ENCODE data around the gene HOXA9. TPM values are rescaled to one million over a fixed set of nuclear protein-coding genes. Genes with fewer than 3 reads are reported as not detected.

Gene HOXA9
- total RNA-seq, 6 donors from 2014 or later = 0.30 to 6.1 (median 0.49) TPM; not detected in 1

DNA sequence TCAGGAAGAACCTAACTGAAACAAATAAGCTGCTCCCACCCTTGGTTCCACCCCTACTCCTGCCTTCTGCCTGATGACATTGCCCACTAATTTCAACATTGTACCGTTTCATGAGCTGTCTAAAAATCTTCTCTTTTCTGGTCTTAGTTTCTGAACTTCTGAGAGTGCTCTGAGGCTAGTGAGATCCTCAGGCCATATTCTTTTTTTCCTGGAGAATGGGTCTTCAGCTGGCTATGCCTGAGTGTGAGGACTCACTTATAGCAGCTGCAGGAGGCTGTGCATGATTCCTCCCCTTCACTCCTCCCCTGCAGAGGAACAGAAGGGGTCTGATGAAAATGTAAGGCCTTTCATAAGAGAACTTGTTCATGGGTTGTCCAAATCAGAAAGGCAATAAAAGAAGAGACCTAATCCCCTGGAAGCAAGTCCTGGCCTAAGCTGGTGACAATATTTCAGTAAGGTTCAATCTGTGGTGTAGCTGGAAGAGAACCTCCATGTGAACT lies 45.9 kb downstream of the HOXA9 start:
- peak overlapping the region in 1 of 4 donors; percentile 53 for H3K4me3 ChIP-seq
- DNase-seq (no peak), ATAC-seq (ENCODE audit: low FRiP score in 2 of 2) (no peak)

DNA sequence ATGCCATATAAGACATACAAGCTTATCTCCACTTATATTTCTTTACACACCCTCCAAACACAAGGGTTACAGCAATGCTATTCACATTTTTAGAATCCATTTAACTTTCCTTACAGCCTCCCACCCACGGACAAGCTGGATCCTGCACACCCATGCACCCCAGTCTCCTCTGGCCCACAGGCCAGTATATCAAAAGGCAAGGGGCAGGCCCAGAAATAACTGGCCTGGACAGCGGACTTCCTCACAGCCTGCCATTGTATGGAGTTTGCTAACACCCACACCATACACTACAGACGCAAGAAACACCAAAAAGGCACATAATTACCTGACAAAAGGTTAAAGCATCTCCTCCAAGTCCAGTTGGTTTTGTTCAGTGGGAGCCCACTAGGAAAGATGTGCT lies 46.8 kb downstream of the HOXA9 start:
- Histone ChIP-seq H3K27me3 (peaks cover 0 to 3% (median 1%) of the 10 kb centered on the region in 4 donors), H3K4me1 (peaks cover 4 to 28% (median 11%) of the 10 kb centered on the region in 4 donors), H3K9me3 (no peaks in the 10 kb centered on the region), H3K4me3 (peak overlapping the region in 3 of 4 donors; percentile 35 to 59 (median 53)), H3K27ac (peak overlapping the region; percentile 87 to 95 (median 90)), H3K36me3 (no peaks in the 10 kb centered on the region)
- DNase-seq (no peak), ATAC-seq (ENCODE audit: low FRiP score in 2 of 2) (no peak)
- WGBS, 2 donors = 30 to 59% methylated on average over 3 of the region's 3 CpGs
- TF ChIP-seq POLR2A (IDR thresholded peaks at IDR 0.05) (no peak), EP300 (IDR thresholded peaks at IDR 0.05) (no peak), POLR2AphosphoS5 (IDR thresholded peaks at IDR 0.05) (no peak)
- TF ChIP-seq, protein P1, sequence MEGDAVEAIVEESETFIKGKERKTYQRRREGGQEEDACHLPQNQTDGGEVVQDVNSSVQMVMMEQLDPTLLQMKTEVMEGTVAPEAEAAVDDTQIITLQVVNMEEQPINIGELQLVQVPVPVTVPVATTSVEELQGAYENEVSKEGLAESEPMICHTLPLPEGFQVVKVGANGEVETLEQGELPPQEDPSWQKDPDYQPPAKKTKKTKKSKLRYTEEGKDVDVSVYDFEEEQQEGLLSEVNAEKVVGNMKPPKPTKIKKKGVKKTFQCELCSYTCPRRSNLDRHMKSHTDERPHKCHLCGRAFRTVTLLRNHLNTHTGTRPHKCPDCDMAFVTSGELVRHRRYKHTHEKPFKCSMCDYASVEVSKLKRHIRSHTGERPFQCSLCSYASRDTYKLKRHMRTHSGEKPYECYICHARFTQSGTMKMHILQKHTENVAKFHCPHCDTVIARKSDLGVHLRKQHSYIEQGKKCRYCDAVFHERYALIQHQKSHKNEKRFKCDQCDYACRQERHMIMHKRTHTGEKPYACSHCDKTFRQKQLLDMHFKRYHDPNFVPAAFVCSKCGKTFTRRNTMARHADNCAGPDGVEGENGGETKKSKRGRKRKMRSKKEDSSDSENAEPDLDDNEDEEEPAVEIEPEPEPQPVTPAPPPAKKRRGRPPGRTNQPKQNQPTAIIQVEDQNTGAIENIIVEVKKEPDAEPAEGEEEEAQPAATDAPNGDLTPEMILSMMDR (IDR thresholded peaks at IDR 0.05) = no peak

More for the DNA sequence above, 45.9 kb downstream of the HOXA9 start:
- WGBS, 2 donors = 15 to 22% methylated on average over 1 of the region's 1 CpG
- TF ChIP-seq POLR2AphosphoS5 (IDR thresholded peaks at IDR 0.05) (no peak), POLR2A (IDR thresholded peaks at IDR 0.05) (no peak), EP300 (IDR thresholded peaks at IDR 0.05) (no peak)
- TF ChIP-seq, protein P1 (IDR thresholded peaks at IDR 0.05) = no peak
- Histone ChIP-seq H3K27me3 (peaks cover 0 to 3% (median 1%) of the 10 kb centered on the region in 4 donors), H3K9me3 (no peaks in the 10 kb centered on the region), H3K4me1 (peaks cover 4 to 28% (median 12%) of the 10 kb centered on the region in 4 donors), H3K27ac (peak overlapping the region; percentile 87 to 95 (median 90)), H3K36me3 (no peaks in the 10 kb centered on the region)

DNA sequence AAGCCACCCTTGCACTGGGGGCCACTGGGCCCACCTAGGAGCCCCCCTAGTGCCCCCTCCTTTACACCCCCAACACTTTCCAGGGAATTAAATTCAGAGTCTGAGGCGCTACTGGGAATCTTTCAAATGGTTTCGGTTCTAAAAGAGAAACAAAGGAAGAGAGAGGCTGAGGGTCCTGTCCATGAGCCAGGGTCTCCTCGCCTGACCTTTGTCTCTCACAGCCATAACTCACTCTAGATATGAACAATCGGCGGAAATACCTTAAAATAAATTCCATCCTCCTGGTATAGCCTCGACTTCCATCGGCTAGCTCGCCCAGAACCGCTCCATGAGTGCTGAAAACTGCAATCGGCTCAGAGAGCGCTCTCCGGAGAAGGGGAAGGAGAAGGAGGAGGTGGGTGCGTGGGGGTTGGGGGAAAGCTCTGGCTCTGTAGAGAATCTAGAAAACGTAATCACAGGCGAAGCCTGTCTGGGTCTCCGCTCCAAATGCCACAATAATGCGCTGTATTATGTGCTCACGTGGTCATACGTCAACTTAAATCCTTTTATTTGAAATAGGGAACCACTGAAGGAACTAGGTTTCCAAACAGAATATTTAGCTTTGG lies 47.3 kb downstream of the HOXA9 start:
- H3K4me1 ChIP-seq = peaks cover 4 to 28% (median 13%) of the 10 kb centered on the region in 4 donors
- H3K27ac ChIP-seq = peak overlapping the region; percentile 87 to 95 (median 90)
- no peak for DNase-seq
- H3K9me3 ChIP-seq = no peaks in the 10 kb centered on the region
- peak overlapping the region; percentile 25 to 59 (median 44) for H3K4me3 ChIP-seq
- H3K27me3 ChIP-seq = peaks cover 0 to 3% (median 1%) of the 10 kb centered on the region in 4 donors
- WGBS, 2 donors = 36 to 39% methylated on average over 19 of the region's 19 CpGs
- no peaks in the 10 kb centered on the region for H3K36me3 ChIP-seq
- ATAC-seq (ENCODE audit: low FRiP score in 2 of 2) = peak; percentile 13 to 49
- TF ChIP-seq, protein P1 (IDR thresholded peaks at IDR 0.05) = no peak
- TF ChIP-seq EP300 (IDR thresholded peaks at IDR 0.05) (no peak), POLR2A (IDR thresholded peaks at IDR 0.05) (peak in 1 of 4 donors; percentile 15), POLR2AphosphoS5 (IDR thresholded peaks at IDR 0.05) (no peak)

DNA sequence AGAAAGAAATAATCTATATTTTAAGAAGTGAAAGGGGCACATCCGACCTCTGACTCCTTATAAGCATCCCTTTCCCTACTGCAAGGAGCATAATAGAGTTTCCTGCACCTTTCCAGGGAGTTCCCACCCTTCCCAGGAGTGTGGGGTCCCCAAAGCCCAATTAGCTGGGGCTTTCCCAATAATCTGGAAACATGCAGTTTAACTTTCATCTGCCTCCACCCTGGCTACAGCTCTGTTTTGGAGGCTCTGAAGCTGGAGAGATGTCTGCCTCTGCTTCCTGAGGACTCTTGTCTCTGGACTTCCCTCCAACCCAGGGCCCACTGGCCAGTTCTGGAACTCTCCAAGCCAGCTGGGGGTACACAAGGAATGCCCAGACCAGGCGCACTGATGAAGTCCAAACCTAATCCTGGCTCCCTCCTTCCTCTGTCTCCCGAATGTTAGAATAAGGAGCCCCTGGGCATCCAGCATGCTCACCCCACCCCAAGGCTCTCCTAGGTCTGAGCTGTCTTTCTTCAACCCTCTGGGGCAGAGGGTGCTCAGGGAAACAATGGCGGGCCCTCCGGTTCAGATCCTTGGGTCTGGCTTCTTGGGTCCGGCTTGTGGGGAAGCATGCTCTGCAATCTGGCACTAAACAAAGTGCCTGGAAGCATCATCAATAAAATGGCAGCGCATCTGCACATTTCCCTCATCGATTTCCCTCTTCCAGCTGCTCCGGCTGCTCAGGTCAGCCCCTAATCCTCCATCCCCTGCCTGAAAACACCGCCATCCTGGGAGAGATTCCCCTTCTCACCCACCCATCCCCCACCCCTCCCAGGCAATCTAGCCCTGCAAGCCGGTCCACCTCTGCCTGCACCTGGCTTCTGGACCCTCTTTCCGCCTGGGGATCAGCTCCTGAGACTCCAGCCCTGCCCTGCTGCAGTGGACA lies 48.1 kb downstream of the HOXA9 start:
- peak overlapping the region; percentile 25 to 59 (median 44) for H3K4me3 ChIP-seq
- no peak for DNase-seq
- H3K36me3 ChIP-seq = no peaks in the 10 kb centered on the region
- no peaks in the 10 kb centered on the region for H3K9me3 ChIP-seq
- peaks cover 4 to 28% (median 17%) of the 10 kb centered on the region in 4 donors for H3K4me1 ChIP-seq
- WGBS, 2 donors = 26 to 47% methylated on average over 11 to 12 of the region's 12 CpGs
- H3K27ac ChIP-seq = peak overlapping the region; percentile 87 to 95 (median 90)
- TF ChIP-seq EP300 (IDR thresholded peaks at IDR 0.05) (no peak), POLR2A (IDR thresholded peaks at IDR 0.05) (no peak)
- TF ChIP-seq, protein P1 (IDR thresholded peaks at IDR 0.05) = no peak
- peaks cover 0 to 3% (median 1%) of the 10 kb centered on the region in 4 donors for H3K27me3 ChIP-seq
- no peak for ATAC-seq (ENCODE audit: low FRiP score in 2 of 2)
